Activated naive CD8-positive, alpha-beta T cell treated with anti-CD3 and anti-CD28 coated beads, Interleukin-2, amount 10 ng/mL, durations not matched to agents 7 days and 5 days (primary cell): Measurements from ENCODE around the gene CCDC88B. TPM values are rescaled to one million over a fixed set of nuclear protein-coding genes. Genes with fewer than 3 reads are reported as not detected.

Source experiments
- ATAC-seq: fragments of 150-1000 bp; cut with Tn5 transposase; one replicate; pipeline ENCODE4 v1.10.0; 2021; ENCODE audit warnings: low read depth, moderate library complexity
- POLR2A ChIA-PET: fragments of 350-600 bp; sonication (Branson Sonifier 250); formaldehyde crosslinking; loops from one replicate; lab custom pipeline; 2021; ENCODE audit warnings: antibody characterized with exemption; lab: Charles Lee
- DNase-seq: peaks from one replicate; pipeline ENCODE4 v3.0.0; 2021
- H3K27ac Mint-ChIP-seq: one replicate; pipeline ENCODE4 v1.8.0; 2022; ENCODE audit warnings: mild to moderate bottlenecking, mixed read lengths
- H3K27me3 Mint-ChIP-seq: one replicate; pipeline ENCODE4 v1.8.0; 2022; ENCODE audit warnings: mild to moderate bottlenecking, moderate library complexity, mixed read lengths
- H3K36me3 Mint-ChIP-seq: one replicate; pipeline ENCODE4 v1.8.0; 2021; ENCODE audit warnings: mild to moderate bottlenecking, mixed read lengths
- H3K4me1 Mint-ChIP-seq: one replicate; pipeline ENCODE4 v1.8.0; 2021; ENCODE audit warnings: mixed read lengths
- H3K4me3 Mint-ChIP-seq: one replicate; pipeline ENCODE4 v1.8.0; 2022; ENCODE audit warnings: mild to moderate bottlenecking, moderate library complexity, mixed read lengths
- H3K9me3 Mint-ChIP-seq: one replicate; pipeline ENCODE4 v1.8.0; 2021; ENCODE audit warnings: mixed read lengths
- microRNA-seq: library from miRNA; unstranded; fragments of <30 nt; microRNA quantifications from one replicate; pipeline ENCODE4 v1.2.0, GENCODE V29; 2022
- total RNA-seq, 2 experiments: library from RNA; stranded (reverse); gene quantifications; one replicate each; pipeline ENCODE4 v1.2.3, GENCODE V29; 2021

CCDC88B gene
- total RNA-seq, 2 experiments from 2014 or later, result 132 to 142 TPM

DNA sequence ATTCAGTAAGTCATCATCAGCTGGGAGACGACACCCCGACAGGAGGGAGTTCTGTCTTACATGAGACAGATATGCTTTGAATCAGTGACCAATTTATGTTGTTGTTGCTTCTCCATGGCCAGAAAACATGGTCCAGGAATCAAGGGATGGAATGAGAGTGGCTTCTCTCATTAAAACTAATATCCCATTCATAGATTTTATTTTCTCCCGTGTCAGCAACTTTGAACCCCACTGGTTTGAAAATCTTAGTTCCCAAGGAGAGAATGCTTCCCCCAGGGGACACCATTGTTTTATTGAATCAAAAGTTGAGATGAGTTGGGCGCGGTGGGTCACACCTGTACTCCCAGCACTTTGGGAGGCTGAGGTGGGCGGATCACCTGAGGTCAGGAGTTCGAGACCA, 61.8 kb downstream of the CCDC88B start:
- Mint-ChIP-seq H3K4me3 (no peak overlapping the region), H3K27ac (no peak overlapping the region), H3K4me1 (no peaks in the 10 kb centered on the region), H3K9me3 (no peaks in the 10 kb centered on the region), H3K36me3 (no peaks in the 10 kb centered on the region), H3K27me3 (peaks cover 10% of the 10 kb centered on the region)
- POLR2A ChIA-PET, result no interaction called here
- no peak for ATAC-seq
- no peak for DNase-seq

DNA sequence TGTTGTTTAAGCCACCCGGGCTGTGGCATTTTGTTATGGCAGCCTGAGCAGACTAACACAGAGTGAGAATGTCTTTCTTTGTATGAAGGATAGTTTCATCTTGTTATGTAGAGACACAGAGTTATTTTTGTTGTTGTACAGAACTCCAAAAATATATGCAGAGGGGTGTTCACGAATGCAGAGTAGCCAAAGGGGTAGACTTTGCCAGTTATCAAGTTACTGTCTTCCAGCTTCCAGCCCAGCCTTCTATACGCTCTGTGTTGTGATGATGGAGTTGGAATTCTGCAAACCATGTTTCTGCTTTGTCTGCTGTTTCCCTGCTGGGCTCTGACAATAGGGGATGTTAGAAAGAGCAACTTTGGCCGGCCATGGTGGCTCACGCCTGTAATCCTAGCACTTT, 63.1 kb downstream of the CCDC88B start:
- DNase-seq (no peak), ATAC-seq (no peak)
- Mint-ChIP-seq H3K9me3 (no peaks in the 10 kb centered on the region), H3K36me3 (no peaks in the 10 kb centered on the region), H3K4me3 (no peak overlapping the region), H3K4me1 (no peaks in the 10 kb centered on the region), H3K27me3 (peaks cover 10% of the 10 kb centered on the region), H3K27ac (no peak overlapping the region)
- POLR2A ChIA-PET, result no interaction called here

DNA sequence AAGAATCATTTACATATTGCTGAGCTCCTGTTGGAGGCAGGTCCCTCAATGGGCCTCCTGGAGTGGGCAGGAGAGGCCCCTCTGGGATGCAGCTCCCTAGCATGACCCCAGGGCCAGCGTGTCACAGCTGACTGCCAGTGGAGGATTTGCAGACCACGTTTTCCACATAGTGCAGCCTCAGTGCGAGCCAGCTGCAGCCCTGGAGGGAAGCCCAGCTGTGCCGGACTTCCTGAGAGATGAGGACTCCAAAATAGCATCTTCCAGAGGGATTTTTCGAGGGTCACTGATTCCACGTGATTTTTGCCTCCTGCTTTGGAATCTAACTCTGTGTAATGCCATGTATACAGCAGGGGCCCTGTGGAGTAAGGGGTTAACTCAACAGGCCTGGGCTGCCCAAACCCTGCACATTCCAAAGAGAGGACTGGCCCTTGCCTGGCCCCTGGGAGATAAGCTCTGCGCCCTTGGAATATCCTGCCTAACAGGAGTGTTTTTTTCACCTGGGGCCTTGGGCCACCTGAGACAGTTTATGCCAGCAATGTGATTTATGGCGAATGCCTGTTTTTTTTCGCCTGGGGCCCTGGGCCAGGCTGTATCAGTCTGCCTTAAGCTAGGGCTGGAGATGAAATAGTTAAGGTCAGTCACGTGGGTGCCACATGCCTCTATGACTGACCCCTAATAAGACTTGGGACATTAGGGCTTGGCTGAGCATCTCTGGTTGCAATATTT, 66.4 kb downstream of the CCDC88B start:
- H3K36me3 Mint-ChIP-seq, result no peaks in the 10 kb centered on the region
- peaks cover 10% of the 10 kb centered on the region for H3K27me3 Mint-ChIP-seq
- POLR2A ChIA-PET, result no interaction called here
- no peak overlapping the region for H3K4me3 Mint-ChIP-seq
- H3K9me3 Mint-ChIP-seq, result no peaks in the 10 kb centered on the region
- H3K4me1 Mint-ChIP-seq, result no peaks in the 10 kb centered on the region
- no peak overlapping the region for H3K27ac Mint-ChIP-seq
- no peak for DNase-seq
- no peak for ATAC-seq

Small RNAs within 50 kb of the gene (microRNA-seq; reads per million reads assigned to microRNA genes)
- gene MIR1237 (2.8 reads per million), gene MIR7155 (not detected)

Other genes with a start within 250 kb of the CCDC88B start
- 10 to 100 TPM; 13.5 to 16.1 TPM for gene MACROD1, start 174.1 kb upstream of the CCDC88B start, total RNA-seq
- 100 to 1,000 TPM; 218 to 219 TPM for gene STIP1, start 154.0 kb upstream of the CCDC88B start, total RNA-seq
- gene FERMT3, start 133.5 kb upstream of the CCDC88B start, total RNA-seq, result 100 to 1,000 TPM; 219 to 231 TPM
- gene TRPT1, start 114.0 kb upstream of the CCDC88B start, total RNA-seq, result 10 to 100 TPM; 45.0 to 47.8 TPM
- 100 to 1,000 TPM; 102 to 103 TPM for gene NUDT22, start 113.9 kb upstream of the CCDC88B start, total RNA-seq
- gene DNAJC4, start 109.7 kb upstream of the CCDC88B start, total RNA-seq, result 10 to 100 TPM; 59.6 to 60.3 TPM
- 10 to 100 TPM; 93.4 to 98.8 TPM for gene VEGFB, start 105.6 kb upstream of the CCDC88B start, total RNA-seq
- 10 to 100 TPM; 27.7 to 28.1 TPM for gene FKBP2, start 99.1 kb upstream of the CCDC88B start, total RNA-seq
- 100 to 1,000 TPM; 122 to 124 TPM for gene PPP1R14B, start 93.3 kb upstream of the CCDC88B start, total RNA-seq
- 10 to 100 TPM; 18.6 to 18.9 TPM for gene PLCB3, start 88.7 kb upstream of the CCDC88B start, total RNA-seq
- 10 to 100 TPM; 32.9 to 35.8 TPM for gene BAD, start 55.5 kb upstream of the CCDC88B start, total RNA-seq
- 10 to 100 TPM; 31.3 to 32.7 TPM for gene GPR137, start 54.4 kb upstream of the CCDC88B start, total RNA-seq
- not detected for gene KCNK4, start 48.9 kb upstream of the CCDC88B start, total RNA-seq
- not detected for gene CATSPERZ, start 39.8 kb upstream of the CCDC88B start, total RNA-seq
- 10 to 100 TPM; 33.9 to 35.1 TPM for gene ESRRA, start 34.7 kb upstream of the CCDC88B start, total RNA-seq
- 100 to 1,000 TPM; 140 to 151 TPM for gene TRMT112, start 22.6 kb upstream of the CCDC88B start, total RNA-seq
- gene PRDX5, start 22.1 kb upstream of the CCDC88B start, total RNA-seq, result 10 to 100 TPM; 85.1 to 91.2 TPM
- gene RPS6KA4, start 19.0 kb downstream of the CCDC88B start, total RNA-seq, result 10 to 100 TPM; 32.4 to 33.9 TPM
- not detected for gene SLC22A11, start 215.7 kb downstream of the CCDC88B start, total RNA-seq